ENCODE results near the gene CRPPA. TPM values are rescaled to one million over a fixed set of nuclear protein-coding genes. Genes with fewer than 3 reads are reported as not detected.

Gene CRPPA
- total and polyA plus RNA-seq, 4 experiments from 2014 or later, result 0.26 to 1.3 (median 0.98) TPM

- Histone ChIP-seq H3K27ac (ENCODE audit: low read depth, low read length) (no peak overlapping the region), H3K4me1 (ENCODE audit: insufficient read depth, low read length) (peaks cover 15% of the 10 kb centered on the region), H3K27me3 (ENCODE audit: insufficient read depth, low read length) (no peaks in the 10 kb centered on the region), H3K4me3 (ENCODE audit: low read length in 2 of 2) (no peak overlapping the region), H3K9me3 (ENCODE audit: control insufficient read depth in 1 of 2, low read length in 2 of 2) (no peaks in the 10 kb centered on the region), H3K36me3 (ENCODE audit: insufficient read depth, low read length) (no peaks in the 10 kb centered on the region)
- no peak for DNase-seq
- peaks cover 10 to 32% (median 21%) of the 10 kb centered on the region in 4 donors for H3K4me1 Mint-ChIP-seq
- peak overlapping the region in 4 of 8 donors; percentile 26 to 70 (median 42) for H3K4me3 Mint-ChIP-seq
- peaks cover 0 to 8% of the 10 kb centered on the region in 2 donors for H3K27me3 Mint-ChIP-seq
- intact Hi-C loops (cut with micrococcal nuclease), result no loop called here
- ChIA-PET CTCF (ENCODE audit: partially characterized antibody) (interaction anchor here (0.6 to 6.0 kb wide), 2 partner anchors 14 to 146 kb away, joined by 3 to 60 read pairs; no protein-coding TSS in a partner anchor), POLR2A (ENCODE audit: partially characterized antibody) (no interaction called here)
- H3K9me3 Mint-ChIP-seq, result no peaks in the 10 kb centered on the region
- peaks cover 0 to 3% of the 10 kb centered on the region in 2 donors for H3K36me3 Mint-ChIP-seq
- no peak overlapping the region for H3K27ac Mint-ChIP-seq
Measured at GRCh38 chr7:16419126-16419525, 2.2 kb downstream of the CRPPA start.

GRCh38 chr7:16417906-16418305 is 3.4 kb downstream of the CRPPA start:
- DNase-seq, result no peak
- intact Hi-C loops (cut with micrococcal nuclease), result no loop called here
- no peaks in the 10 kb centered on the region for H3K36me3 ChIP-seq (ENCODE audit: insufficient read depth, low read length)
- H3K9me3 ChIP-seq (ENCODE audit: control insufficient read depth in 1 of 2, low read length in 2 of 2), result no peaks in the 10 kb centered on the region
- ChIA-PET CTCF (ENCODE audit: partially characterized antibody) (no interaction called here), POLR2A (ENCODE audit: partially characterized antibody) (no interaction called here)
- no peak overlapping the region for H3K4me3 ChIP-seq (ENCODE audit: low read length in 2 of 2)
- H3K27me3 Mint-ChIP-seq, result peaks cover 0 to 6% of the 10 kb centered on the region in 2 donors
- peaks cover 10 to 32% (median 21%) of the 10 kb centered on the region in 4 donors for H3K4me1 Mint-ChIP-seq
- no peak overlapping the region for H3K27ac Mint-ChIP-seq
- peaks cover 15% of the 10 kb centered on the region for H3K4me1 ChIP-seq (ENCODE audit: insufficient read depth, low read length)
- H3K27ac ChIP-seq (ENCODE audit: low read depth, low read length), result no peak overlapping the region
- H3K27me3 ChIP-seq (ENCODE audit: insufficient read depth, low read length), result no peaks in the 10 kb centered on the region
- no peak overlapping the region for H3K4me3 Mint-ChIP-seq
- H3K36me3 Mint-ChIP-seq, result peaks cover 0 to 3% of the 10 kb centered on the region in 2 donors
- H3K9me3 Mint-ChIP-seq, result no peaks in the 10 kb centered on the region

DNA sequence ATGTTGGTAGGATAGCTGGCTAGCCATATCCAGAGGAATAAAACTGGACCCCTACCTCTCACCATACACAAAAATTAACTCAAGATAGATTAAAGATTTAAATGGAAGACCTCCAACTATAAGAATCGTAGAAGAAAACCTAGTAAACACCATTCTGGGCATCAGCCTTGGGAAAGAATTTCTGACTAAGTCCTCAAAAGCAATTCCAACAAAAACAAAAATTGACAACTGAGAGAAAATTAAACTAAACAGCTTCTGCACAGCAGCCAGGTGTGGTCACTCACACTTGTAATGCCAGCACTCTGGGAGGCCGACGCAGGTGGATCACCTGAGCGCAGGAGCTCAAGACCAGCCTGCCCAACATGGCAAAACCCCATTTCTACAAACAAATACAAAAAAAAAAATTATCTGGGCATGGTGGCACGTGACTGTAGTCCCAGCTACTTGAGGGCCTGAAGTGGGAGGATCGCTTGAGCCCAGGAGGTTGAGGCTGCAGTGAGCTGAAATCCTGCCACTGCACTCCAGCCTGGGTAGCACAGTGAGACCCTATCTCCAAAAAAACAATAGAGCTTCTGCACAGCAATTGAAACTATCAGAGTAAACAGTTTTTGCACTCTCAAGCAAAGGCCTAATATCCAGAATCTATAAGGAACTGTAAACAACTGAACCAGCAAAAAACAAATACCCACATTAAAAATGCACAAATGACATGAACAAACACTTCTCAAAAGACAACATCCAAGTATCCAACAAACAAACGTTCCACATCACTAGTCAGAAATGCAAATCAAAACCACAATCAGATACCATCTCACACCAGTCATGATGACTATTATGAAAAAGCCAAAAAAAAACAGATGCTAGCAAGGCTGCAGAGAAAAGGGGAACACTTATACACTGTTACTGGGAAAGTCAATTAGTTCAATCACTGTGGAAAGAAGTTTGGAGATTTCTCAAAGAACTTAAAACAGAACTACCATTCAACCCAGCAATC is 4.8 kb downstream of the CRPPA start:
- Histone ChIP-seq H3K27me3 (ENCODE audit: insufficient read depth, low read length) (no peaks in the 10 kb centered on the region), H3K9me3 (ENCODE audit: control insufficient read depth in 1 of 2, low read length in 2 of 2) (no peaks in the 10 kb centered on the region), H3K36me3 (ENCODE audit: insufficient read depth, low read length) (no peaks in the 10 kb centered on the region), H3K4me1 (ENCODE audit: insufficient read depth, low read length) (peaks cover 10% of the 10 kb centered on the region), H3K4me3 (ENCODE audit: low read length in 2 of 2) (no peak overlapping the region), H3K27ac (ENCODE audit: low read depth, low read length) (no peak overlapping the region)
- POLR2A ChIA-PET (ENCODE audit: partially characterized antibody), result interaction anchor here (1.0 kb wide), 1 partner anchor 230 kb away, joined by 5 read pairs; the partner anchor contains the start of genes ANKMY2 and BZW2
- H3K27me3 Mint-ChIP-seq, result peaks cover 0 to 6% of the 10 kb centered on the region in 2 donors
- intact Hi-C loops (cut with micrococcal nuclease), result no loop called here
- H3K4me3 Mint-ChIP-seq, result no peak overlapping the region
- DNase-seq, result peak in 1 of 5 donors; percentile 5
- no peaks in the 10 kb centered on the region for H3K9me3 Mint-ChIP-seq
- peaks cover 0 to 3% of the 10 kb centered on the region in 2 donors for H3K36me3 Mint-ChIP-seq
- H3K4me1 Mint-ChIP-seq, result peaks cover 9 to 27% (median 17%) of the 10 kb centered on the region in 4 donors
- CTCF ChIA-PET (ENCODE audit: partially characterized antibody), result no interaction called here
- no peak overlapping the region for H3K27ac Mint-ChIP-seq

GRCh38 chr7:16412274-16413254 is 8.8 kb downstream of the CRPPA start:
- Histone ChIP-seq H3K9me3 (ENCODE audit: control insufficient read depth in 1 of 2, low read length in 2 of 2) (no peaks in the 10 kb centered on the region), H3K27ac (ENCODE audit: low read depth, low read length) (no peak overlapping the region), H3K4me3 (ENCODE audit: low read length in 2 of 2) (no peak overlapping the region), H3K36me3 (ENCODE audit: insufficient read depth, low read length) (no peaks in the 10 kb centered on the region), H3K27me3 (ENCODE audit: insufficient read depth, low read length) (no peaks in the 10 kb centered on the region), H3K4me1 (ENCODE audit: insufficient read depth, low read length) (no peaks in the 10 kb centered on the region)
- Mint-ChIP-seq H3K27me3 (peaks cover 0 to 5% of the 10 kb centered on the region in 2 donors), H3K4me3 (no peak overlapping the region), H3K27ac (no peak overlapping the region), H3K36me3 (no peaks in the 10 kb centered on the region), H3K4me1 (peaks cover 0 to 8% (median 5%) of the 10 kb centered on the region in 4 donors), H3K9me3 (no peaks in the 10 kb centered on the region)
- no peak for DNase-seq
- intact Hi-C loops (cut with micrococcal nuclease), result loop anchor here (5.0 kb wide), 1 partner anchor 505 kb away; no protein-coding TSS in a partner anchor
- ChIA-PET CTCF (ENCODE audit: partially characterized antibody) (interaction anchor here (0.6 kb wide), 1 partner anchor 152 kb away, joined by 3 read pairs; no protein-coding TSS in a partner anchor), POLR2A (ENCODE audit: partially characterized antibody) (no interaction called here)

- Histone ChIP-seq H3K4me1 (ENCODE audit: insufficient read depth, low read length) (no peaks in the 10 kb centered on the region), H3K36me3 (ENCODE audit: insufficient read depth, low read length) (no peaks in the 10 kb centered on the region), H3K27me3 (ENCODE audit: insufficient read depth, low read length) (no peaks in the 10 kb centered on the region), H3K4me3 (ENCODE audit: low read length in 2 of 2) (no peak overlapping the region), H3K27ac (ENCODE audit: low read depth, low read length) (no peak overlapping the region), H3K9me3 (ENCODE audit: control insufficient read depth in 1 of 2, low read length in 2 of 2) (no peaks in the 10 kb centered on the region)
- Mint-ChIP-seq H3K9me3 (no peaks in the 10 kb centered on the region), H3K36me3 (no peaks in the 10 kb centered on the region), H3K4me1 (no peaks in the 10 kb centered on the region), H3K4me3 (no peak overlapping the region), H3K27ac (no peak overlapping the region), H3K27me3 (peaks cover 0 to 5% of the 10 kb centered on the region in 2 donors)
- no peak for DNase-seq
- ChIA-PET CTCF (ENCODE audit: partially characterized antibody) (interaction anchor here (2.8 kb wide), 1 partner anchor 10 kb away, joined by 8 read pairs; the partner anchor contains the start of gene CRPPA), POLR2A (ENCODE audit: partially characterized antibody) (no interaction called here)
- intact Hi-C loops (cut with micrococcal nuclease), result loop anchor here (5.0 kb wide), 1 partner anchor 506 kb away; no protein-coding TSS in a partner anchor
Measured at GRCh38 chr7:16411391-16411790, 9.9 kb downstream of the CRPPA start.

- ChIA-PET POLR2A (ENCODE audit: partially characterized antibody) (no interaction called here), CTCF (ENCODE audit: partially characterized antibody) (interaction anchor here (1.3 to 2.8 kb wide), 3 partner anchors 11 to 156 kb away, joined by 3 to 8 read pairs (median 3); partner anchors contain the start of gene CRPPA)
- no peak overlapping the region for H3K27ac ChIP-seq (ENCODE audit: low read depth, low read length)
- Mint-ChIP-seq H3K4me3 (no peak overlapping the region), H3K4me1 (no peaks in the 10 kb centered on the region), H3K9me3 (no peaks in the 10 kb centered on the region), H3K27ac (no peak overlapping the region), H3K27me3 (peaks cover 0 to 5% of the 10 kb centered on the region in 2 donors), H3K36me3 (no peaks in the 10 kb centered on the region)
- H3K27me3 ChIP-seq (ENCODE audit: insufficient read depth, low read length), result no peaks in the 10 kb centered on the region
- intact Hi-C loops (cut with micrococcal nuclease), result loop anchor here (5.0 kb wide), 1 partner anchor 508 kb away; no protein-coding TSS in a partner anchor
- no peak for DNase-seq
- no peaks in the 10 kb centered on the region for H3K9me3 ChIP-seq (ENCODE audit: control insufficient read depth in 1 of 2, low read length in 2 of 2)
- no peaks in the 10 kb centered on the region for H3K36me3 ChIP-seq (ENCODE audit: insufficient read depth, low read length)
- H3K4me1 ChIP-seq (ENCODE audit: insufficient read depth, low read length), result no peaks in the 10 kb centered on the region
- H3K4me3 ChIP-seq (ENCODE audit: low read length in 2 of 2), result no peak overlapping the region
Measured at GRCh38 chr7:16409777-16410176, 11.6 kb downstream of the CRPPA start.

Data from CD4-positive, alpha-beta memory T cell (primary cell).